D721Med (cell line): ENCODE data around the gene ZNF770.
"Not testable (repeated sequence)": the region's sequence is repeated elsewhere in the genome, so short reads cannot be mapped to it uniquely, and the experiment has no call there.

ENCODE experiments used
- DNase-seq: peaks from one replicate; pipeline ENCODE4 v3.0.0; 2011; ENCODE audit warnings: low spot score; ENCODE audit not compliant: insufficient read length
- FAIRE-seq: peaks from 2 replicates; lab custom pipeline; 2011; peaks lifted over from hg19 to GRCh38; lab: Jason Lieb, UNC
- TF ChIP-seq, protein P1 (sequence below): IDR thresholded peaks from 2 replicates; pipeline ENCODE4 v1.5.1; 2012; ENCODE audit warnings: mild to moderate bottlenecking, control low read depth; ENCODE audit not compliant: insufficient read depth; ENCODE audit errors: missing control alignments

Gene ZNF770

DNA sequence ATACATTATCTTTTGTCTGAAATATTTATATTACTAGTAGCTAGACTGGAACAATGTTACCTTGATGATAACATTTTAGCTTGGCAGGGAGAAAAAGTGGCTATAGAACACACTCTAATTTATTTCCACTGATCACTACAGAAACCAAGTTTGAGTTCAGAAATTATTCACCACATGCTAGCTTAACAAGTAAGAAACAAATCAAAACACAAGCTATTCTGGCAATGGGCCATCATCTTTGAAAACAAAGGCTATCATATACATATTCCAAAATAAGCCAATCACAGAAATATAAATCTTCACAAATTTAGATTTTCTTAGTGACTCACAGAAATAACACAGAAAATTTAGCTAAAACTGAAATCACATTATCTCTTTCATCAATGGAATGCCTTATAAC is 35.6 kb downstream of the ZNF770 start:
- DNase-seq (no peak), FAIRE-seq (no peak)
- TF ChIP-seq, protein P1, sequence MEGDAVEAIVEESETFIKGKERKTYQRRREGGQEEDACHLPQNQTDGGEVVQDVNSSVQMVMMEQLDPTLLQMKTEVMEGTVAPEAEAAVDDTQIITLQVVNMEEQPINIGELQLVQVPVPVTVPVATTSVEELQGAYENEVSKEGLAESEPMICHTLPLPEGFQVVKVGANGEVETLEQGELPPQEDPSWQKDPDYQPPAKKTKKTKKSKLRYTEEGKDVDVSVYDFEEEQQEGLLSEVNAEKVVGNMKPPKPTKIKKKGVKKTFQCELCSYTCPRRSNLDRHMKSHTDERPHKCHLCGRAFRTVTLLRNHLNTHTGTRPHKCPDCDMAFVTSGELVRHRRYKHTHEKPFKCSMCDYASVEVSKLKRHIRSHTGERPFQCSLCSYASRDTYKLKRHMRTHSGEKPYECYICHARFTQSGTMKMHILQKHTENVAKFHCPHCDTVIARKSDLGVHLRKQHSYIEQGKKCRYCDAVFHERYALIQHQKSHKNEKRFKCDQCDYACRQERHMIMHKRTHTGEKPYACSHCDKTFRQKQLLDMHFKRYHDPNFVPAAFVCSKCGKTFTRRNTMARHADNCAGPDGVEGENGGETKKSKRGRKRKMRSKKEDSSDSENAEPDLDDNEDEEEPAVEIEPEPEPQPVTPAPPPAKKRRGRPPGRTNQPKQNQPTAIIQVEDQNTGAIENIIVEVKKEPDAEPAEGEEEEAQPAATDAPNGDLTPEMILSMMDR = no peak

DNA sequence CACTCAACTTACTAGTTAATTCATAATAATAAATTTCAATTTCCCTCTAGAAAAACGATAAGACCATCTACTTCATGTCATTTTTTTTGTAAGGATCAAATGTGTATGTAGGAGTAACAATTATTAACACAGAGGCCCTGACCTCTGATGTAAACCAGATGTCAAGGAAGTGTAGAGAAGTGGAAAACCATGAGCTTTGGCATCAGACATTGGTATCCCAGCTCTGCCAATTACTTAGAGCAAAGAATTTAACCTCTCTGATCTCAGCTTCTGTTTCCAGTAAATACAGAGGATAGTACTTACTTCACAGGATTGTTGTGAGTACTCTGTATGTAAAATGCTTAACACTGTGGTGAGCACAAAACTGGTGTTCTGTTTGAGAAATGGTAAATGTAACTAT is 36.1 kb downstream of the ZNF770 start:
- DNase-seq (no peak), FAIRE-seq (no peak)
- TF ChIP-seq, protein P1 = no peak

DNA sequence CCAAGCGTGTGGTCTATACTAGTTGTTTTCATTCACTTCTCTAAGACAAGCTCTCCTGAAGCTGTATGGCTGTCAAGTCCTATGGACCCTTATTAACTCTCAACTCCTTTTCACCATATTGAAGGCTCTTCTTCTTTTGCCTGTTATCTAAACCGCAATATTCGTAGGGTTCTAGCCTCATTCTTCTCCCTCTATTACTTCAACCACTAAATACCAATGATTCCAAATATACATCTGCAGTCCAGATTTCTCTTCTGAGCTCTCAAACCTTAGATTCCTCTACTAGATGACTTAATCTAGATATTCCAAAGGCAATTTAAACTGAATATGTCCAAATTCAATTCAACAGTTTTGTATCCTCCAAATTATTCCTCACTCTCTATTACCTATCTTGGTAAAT is 43.2 kb downstream of the ZNF770 start:
- FAIRE-seq (no peak), DNase-seq (no peak)
- TF ChIP-seq, protein P1 = no peak

DNA sequence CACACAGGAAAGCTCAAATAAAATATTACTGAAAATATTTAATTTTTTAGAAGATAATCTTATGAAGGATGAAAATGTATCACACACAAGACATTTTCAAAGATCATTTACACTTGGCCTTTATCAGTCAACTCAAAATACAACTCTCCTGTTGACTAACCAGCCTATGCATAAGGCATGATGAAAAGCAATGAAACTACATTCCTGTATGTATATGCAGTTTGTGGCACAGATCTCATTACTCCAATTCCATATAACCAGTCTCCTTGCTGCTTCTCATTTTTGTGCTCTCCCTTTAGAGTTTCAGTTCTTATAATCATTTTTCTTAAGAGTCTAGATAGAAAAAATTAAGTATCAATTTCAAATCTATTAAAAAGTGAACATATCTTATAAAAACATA is 44.4 kb downstream of the ZNF770 start:
- TF ChIP-seq, protein P1 = no peak
- DNase-seq (no peak), FAIRE-seq (no peak)

DNA sequence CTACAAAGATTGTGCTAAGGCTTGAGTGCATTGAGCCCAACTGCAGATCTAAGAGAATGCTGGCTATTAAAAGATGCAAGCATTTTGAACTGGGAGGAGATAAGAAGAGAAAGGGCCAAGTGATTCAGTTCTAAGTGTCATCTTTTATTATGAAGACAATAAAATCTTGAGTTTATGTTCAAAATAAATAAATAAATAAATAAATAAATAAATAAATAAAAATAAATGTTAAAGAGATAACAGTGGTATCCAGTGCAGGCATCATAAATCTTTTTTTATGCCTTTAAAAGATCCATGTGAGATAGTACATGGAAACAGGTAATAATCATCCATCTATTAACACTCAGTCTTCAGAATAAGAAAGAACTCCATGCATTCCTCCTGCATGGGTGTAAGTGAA is 44.8 kb downstream of the ZNF770 start:
- FAIRE-seq, DNase-seq: not testable (repeated sequence)

DNA sequence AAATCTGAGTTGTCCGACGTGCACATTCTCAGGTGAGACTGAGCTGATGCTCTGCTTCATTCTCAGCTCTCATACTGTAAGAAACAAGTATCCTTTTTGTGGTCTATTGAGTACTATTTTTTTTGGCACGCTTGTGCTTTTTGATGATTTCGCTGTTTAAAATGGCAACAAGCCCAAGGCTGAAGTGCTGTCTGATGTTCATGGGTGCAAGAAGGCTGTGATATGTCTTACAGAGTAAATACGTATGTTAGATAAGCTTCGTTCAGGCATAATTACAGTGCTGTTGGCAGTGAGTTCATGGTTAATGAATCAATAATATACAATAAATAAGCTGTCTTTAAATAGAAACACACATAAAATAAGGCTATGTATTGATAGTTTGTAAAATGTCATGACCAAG is 45.7 kb downstream of the ZNF770 start:
- TF ChIP-seq, protein P1 = no peak
- FAIRE-seq (peak; percentile 35), DNase-seq (no peak)

DNA sequence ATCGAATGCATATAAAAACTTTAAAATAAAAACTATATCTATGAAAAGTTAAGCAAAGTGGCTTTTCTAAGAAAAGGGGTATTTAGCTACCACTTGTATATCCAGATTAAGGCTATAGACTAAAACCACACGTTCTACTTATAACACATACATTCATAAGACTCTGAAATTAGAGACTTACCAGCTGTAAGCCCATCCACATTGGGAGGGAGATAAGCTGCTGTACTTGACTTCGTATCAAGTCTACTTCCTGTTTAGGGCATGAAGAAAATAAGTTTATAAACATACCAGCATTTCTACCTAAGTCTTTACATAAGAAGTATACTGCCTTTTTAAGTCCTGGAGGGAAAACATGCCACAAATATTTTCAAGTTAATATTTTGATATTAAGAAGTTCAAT is 46.3 kb downstream of the ZNF770 start:
- DNase-seq (no peak), FAIRE-seq (peak; percentile 87)
- TF ChIP-seq, protein P1 = no peak

DNA sequence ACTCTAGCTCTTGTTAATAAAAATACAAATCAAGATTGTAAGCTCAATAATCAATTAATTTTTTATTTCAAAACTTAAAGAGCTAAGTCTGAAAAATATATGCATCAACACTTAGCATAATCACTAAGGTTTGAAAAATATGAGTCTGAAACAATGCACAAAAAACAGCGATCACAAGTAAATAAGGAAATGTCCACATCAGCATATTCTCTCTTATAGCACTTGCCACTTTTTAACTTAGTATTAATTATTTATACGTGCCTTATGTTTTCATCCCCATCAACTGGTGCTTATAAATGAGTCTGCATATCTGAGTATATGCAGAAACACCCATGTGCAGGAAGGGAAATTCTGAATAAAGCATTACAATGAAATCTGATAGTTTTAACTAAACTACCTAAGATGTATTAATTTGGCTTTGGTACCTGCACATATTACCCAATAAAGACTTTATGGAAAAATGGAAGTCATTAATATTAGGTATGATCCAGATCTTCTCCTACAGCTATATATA is 46.8 kb downstream of the ZNF770 start:
- DNase-seq (no peak), FAIRE-seq (no peak)
- TF ChIP-seq, protein P1 = no peak
